IgD-negative memory B cell (primary cell): Measurements from ENCODE around the gene FBXL20. TPM values are rescaled to one million over a fixed set of nuclear protein-coding genes. Genes with fewer than 3 reads are reported as not detected.

Experiments
- H3K27ac Mint-ChIP-seq, 3 donors: one replicate each; pipeline ENCODE4 v1.8.0; 2020 to 2022; ENCODE audit warnings: mild to moderate bottlenecking in 3 of 3, mixed read lengths in 3 of 3, moderate library complexity in 1 of 3
- H3K27me3 Mint-ChIP-seq: one replicate; pipeline ENCODE4 v1.8.0; 2021; ENCODE audit warnings: mixed read lengths
- H3K36me3 Mint-ChIP-seq: one replicate; pipeline ENCODE4 v1.8.0; 2020; ENCODE audit warnings: mild to moderate bottlenecking, mixed read lengths
- H3K4me1 Mint-ChIP-seq, 3 donors: one replicate each; pipeline ENCODE4 v1.8.0; 2020 to 2022; ENCODE audit warnings: mixed read lengths in 3 of 3, mild to moderate bottlenecking in 1 of 3
- H3K4me3 Mint-ChIP-seq, 4 donors: one replicate each; pipeline ENCODE4 v1.8.0; 2020 to 2022; ENCODE audit warnings: mild to moderate bottlenecking in 4 of 4, mixed read lengths in 4 of 4, moderate library complexity in 3 of 4
- H3K9me3 Mint-ChIP-seq, 3 donors: one replicate each; pipeline ENCODE4 v1.8.0; 2020 to 2021; ENCODE audit warnings: mixed read lengths in 3 of 3, mild to moderate bottlenecking in 1 of 3
- polyA plus RNA-seq: library from polyadenylated mRNA; unstranded; fragments of 300-500 nt; fragmentation: Illumina TruSeq; gene quantifications from one replicate; pipeline ENCODE4 v1.2.3, GENCODE V29; 2021

Gene FBXL20
- polyA plus RNA-seq, 1 donor from 2014 or later = 5.0 TPM

DNA sequence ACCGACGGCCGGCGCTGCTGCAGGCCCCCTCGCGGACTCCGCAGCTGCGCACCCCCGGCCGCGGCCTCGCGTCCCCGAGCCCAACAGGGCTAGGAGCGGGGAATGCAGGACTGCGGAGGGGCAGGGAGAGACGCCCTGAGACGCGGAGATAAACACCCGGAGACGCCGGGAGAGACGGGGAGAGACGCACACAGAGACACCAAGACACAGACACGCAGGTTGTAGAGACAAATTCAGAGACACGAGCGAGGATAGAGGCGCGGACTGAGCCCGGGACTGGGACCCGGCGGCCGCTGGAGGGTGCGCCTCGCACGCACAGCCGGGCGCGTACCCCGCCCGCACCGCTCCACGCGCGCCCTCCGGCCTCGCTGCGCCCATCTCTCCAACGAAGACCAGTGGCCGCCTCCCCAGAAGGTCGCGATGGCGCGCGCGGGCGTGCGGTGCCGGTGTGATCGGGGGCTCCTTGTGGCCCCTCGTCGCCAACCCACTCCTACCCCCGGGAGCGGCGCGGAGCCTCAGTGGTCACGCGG, 176.6 kb downstream of the FBXL20 start:
- no peak overlapping the region for H3K27ac Mint-ChIP-seq
- peaks cover 0 to 2% (median 0%) of the 10 kb centered on the region in 3 donors for H3K9me3 Mint-ChIP-seq
- peaks cover 5 to 9% (median 6%) of the 10 kb centered on the region in 3 donors for H3K4me1 Mint-ChIP-seq
- H3K36me3 Mint-ChIP-seq = no peaks in the 10 kb centered on the region
- peaks cover 36% of the 10 kb centered on the region for H3K27me3 Mint-ChIP-seq
- H3K4me3 Mint-ChIP-seq = peak overlapping the region; percentile 54 to 92 (median 69)

DNA sequence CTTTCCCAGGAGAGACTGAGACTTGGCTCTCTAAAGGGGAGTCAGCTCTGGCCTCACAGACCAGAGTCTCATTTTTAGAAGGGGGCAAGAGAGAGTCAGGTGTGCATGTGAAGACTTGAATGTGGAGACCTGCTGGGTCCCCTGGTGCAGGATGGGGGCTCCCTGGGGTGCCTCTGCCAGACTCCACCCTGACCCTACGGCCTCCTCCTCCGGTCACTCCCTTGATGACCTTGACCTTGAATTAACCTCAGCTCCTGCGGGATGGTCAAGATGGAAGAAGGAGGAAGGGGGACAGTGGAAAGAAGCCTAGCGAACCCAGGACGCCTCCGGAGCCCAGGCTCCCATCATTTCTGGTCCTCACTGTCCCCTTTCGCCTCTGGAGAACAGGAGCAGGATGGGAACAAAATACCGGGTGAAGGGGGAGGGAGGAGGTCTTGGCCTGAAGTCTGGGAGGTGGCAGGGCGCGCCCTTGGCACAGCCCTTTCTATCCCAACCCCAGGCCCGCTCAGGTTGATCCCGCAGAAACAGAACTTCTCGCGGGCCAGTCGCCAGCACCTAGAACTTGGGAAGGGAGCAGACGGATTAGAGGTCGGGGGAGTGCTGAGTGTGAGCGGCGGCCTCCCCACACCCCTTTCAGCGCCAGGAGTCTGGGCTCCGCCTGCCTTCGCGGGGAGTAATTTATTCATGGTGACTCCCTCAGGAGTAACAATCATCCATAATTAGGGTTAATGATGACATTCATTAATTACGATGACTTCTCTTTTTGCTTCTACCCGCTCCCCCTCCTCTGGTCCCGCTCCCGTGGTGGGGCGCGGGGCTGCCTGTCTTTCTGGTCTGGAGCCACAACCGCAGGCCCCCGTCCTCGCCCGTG, 177.3 kb downstream of the FBXL20 start:
- Mint-ChIP-seq H3K27ac (peak overlapping the region in 1 of 3 donors; percentile 25), H3K4me1 (peaks cover 4 to 6% (median 5%) of the 10 kb centered on the region in 3 donors), H3K27me3 (peaks cover 31% of the 10 kb centered on the region), H3K4me3 (peak overlapping the region in 2 of 4 donors; percentile 54 to 71), H3K9me3 (peaks cover 0 to 2% (median 0%) of the 10 kb centered on the region in 3 donors), H3K36me3 (no peaks in the 10 kb centered on the region)

DNA sequence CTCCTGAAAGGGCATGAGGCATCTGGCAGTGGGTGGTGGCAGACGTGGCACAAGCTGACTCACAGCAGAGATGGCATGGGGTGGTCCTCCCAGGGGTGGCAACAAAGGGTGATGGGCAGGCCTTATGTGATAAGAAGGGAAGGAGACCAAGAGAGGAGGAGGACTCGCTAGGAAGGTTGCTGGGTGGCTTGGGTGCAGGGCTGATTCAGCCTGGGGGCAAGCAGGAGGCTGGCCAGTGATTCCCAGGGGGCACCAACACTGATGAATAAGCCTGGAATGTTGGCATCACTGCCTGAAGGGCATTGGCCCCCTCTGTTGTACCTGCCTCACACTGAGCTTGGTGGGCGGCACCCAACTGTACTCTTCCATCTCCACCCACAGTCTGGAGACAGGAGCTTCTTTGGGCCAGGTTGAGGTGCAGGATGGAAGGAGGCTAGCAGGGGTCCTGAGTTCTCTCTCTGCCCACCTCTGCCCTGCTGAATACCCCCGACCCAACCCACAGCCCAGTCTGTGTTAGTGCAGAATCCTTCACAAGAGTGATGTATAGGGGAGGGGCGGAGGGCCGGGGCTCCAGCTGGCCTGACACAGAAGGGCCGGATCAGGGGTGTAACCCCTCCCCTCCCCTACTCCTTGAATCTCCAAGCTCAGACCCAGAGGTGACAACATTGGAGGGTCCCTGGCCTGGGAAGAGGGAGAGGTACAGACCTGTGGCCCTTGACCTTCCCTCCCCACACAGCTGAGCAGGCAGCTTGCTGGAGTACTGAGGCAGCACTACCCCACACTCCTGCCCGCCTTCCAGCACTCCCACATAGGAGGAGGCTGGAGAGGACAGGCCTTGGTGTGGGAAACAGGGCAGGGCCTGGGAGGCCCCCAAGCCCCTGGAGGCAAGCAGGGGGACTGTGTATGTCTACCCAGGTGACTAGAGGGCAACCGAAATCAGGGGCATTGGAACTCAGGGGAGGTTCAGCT, 178.3 kb downstream of the FBXL20 start:
- Mint-ChIP-seq H3K4me3 (peak overlapping the region in 2 of 4 donors; percentile 28 to 54), H3K27ac (peak overlapping the region in 1 of 3 donors; percentile 25), H3K4me1 (peaks cover 5 to 9% (median 5%) of the 10 kb centered on the region in 3 donors), H3K9me3 (peaks cover 0 to 2% (median 0%) of the 10 kb centered on the region in 3 donors), H3K36me3 (no peaks in the 10 kb centered on the region), H3K27me3 (peaks cover 29% of the 10 kb centered on the region)

DNA sequence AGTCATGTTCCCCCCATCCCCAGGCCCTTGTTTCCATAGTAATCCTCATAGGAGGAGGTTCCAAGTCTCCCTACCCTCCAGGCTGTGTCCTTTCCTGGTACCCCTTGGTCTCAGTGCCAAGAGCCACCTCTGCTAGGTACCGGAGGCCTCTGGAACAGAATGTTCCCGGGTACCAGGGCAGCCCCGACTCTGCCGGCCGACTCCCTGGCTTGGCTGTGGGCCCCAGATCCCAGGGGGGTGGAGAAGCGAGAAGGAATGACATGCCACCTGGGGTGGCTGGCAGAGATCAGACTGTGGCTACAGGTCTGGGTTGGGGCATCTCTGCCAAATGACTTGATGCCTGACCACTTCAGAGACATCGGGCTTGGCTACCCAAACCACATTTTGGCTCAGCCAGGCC, 179.3 kb downstream of the FBXL20 start:
- Mint-ChIP-seq H3K4me1 (peaks cover 5 to 9% (median 5%) of the 10 kb centered on the region in 3 donors), H3K4me3 (peak overlapping the region in 1 of 4 donors; percentile 17), H3K36me3 (no peaks in the 10 kb centered on the region), H3K27me3 (peaks cover 21% of the 10 kb centered on the region), H3K27ac (no peak overlapping the region), H3K9me3 (peaks cover 0 to 2% (median 0%) of the 10 kb centered on the region in 3 donors)

DNA sequence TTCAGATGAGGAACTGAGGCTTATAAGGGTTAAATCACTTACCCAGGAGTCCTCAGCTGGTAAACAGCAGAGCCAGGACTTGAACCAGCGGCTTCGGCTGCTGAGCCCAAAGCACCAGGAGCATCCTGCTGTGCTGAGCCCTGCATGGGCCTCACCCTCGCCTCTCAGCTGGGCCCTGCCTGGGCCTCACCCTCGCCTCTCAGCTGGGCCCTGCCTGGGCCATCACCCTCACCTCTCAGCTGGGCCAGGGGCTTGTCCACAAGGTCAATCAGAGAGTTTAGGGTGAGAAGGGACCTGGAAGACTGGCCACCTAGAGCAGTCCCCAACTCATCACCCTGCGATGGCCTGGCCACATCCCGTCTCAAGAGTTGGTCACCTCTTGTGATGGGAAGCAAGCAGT, 179.9 kb downstream of the FBXL20 start:
- no peaks in the 10 kb centered on the region for H3K36me3 Mint-ChIP-seq
- no peak overlapping the region for H3K27ac Mint-ChIP-seq
- no peak overlapping the region for H3K4me3 Mint-ChIP-seq
- peaks cover 5 to 9% (median 5%) of the 10 kb centered on the region in 3 donors for H3K4me1 Mint-ChIP-seq
- peaks cover 0 to 2% (median 0%) of the 10 kb centered on the region in 3 donors for H3K9me3 Mint-ChIP-seq
- peaks cover 23% of the 10 kb centered on the region for H3K27me3 Mint-ChIP-seq

DNA sequence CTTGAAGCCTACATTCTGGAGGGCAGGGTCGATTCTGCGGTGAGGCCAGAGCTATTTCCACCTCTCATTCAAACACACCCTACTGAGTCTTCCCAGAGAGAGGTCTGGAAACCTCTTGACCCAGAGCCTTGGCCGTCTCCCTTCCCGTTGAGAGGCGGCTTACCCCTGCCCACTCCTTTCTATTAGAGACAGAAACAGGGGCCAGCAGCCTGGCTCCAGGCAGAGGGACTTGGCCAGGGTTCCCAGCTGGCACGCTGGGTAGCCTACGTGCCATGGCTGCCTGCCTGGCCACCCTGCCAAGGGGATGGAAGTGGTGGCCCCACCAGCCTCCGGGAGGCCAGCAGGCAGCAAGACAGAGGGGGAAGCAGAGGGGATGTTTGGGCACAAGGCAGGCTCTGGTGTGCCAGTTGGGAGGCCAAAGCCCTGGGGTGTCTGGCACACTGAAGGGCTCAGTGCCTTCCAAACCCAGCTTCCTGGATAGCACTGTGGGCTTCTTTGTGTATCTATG, 181.7 kb downstream of the FBXL20 start:
- Mint-ChIP-seq H3K9me3 (no peaks in the 10 kb centered on the region), H3K4me1 (peaks cover 0 to 4% (median 3%) of the 10 kb centered on the region in 3 donors), H3K27me3 (peaks cover 21% of the 10 kb centered on the region)

DNA sequence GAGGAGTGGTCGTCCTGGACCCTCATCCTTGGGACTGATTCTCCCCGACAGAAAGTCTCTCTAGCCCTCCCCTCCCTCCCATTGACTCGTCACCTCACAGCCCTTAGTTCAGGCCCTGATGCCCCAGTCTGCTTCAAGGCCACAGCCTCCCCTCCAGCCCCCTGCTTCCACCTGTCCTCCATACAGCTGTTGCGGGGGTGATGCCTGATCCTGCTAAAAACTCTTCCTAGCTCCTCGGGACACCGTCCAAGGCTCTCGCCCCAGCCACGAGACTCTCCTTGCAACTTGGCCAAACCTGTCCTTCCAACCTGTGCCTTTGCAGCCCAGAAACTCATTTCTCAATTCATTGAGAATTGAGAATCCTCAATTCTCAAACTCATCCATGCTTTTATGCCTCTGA, 182.5 kb downstream of the FBXL20 start:
- Mint-ChIP-seq H3K4me3 (no peak overlapping the region), H3K27ac (peak overlapping the region in 1 of 3 donors; percentile 80), H3K27me3 (peaks cover 20% of the 10 kb centered on the region)

More for the DNA sequence above, 181.7 kb downstream of the FBXL20 start:
- Mint-ChIP-seq H3K36me3 (no peaks in the 10 kb centered on the region), H3K27ac (peak overlapping the region in 1 of 3 donors; percentile 80), H3K4me3 (no peak overlapping the region)

DNA sequence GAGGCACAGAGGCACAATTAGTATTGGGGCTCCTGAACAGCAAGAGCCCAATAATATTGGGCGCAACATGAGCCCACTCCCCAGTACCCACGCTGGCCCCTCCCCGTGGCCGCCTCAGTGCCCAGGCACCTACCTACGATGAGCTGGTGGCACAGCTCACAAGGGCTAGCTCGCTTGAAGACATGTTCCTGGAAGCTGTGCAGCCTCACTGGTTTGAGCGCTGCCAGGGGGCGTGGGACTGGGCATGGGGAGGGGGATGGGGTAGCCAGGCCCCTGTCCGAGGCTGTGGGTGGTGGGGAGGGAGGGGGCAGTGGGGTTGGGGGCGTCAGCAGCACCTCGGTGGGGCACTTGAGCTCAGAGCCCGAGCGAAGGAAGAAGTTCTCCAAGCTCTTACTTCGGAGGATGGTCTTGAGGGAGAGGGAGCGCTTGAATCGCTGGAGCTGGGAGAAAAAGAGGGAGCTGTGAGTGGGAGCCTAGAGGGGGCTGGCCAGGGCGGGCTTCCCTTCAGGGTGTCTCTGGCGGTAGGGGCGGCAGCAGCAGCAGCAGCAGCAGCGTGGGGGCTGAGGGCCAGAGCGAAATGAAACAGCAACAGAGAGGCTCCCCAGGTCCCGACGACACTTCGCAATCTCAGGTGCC, 183.6 kb downstream of the FBXL20 start:
- no peaks in the 10 kb centered on the region for H3K36me3 Mint-ChIP-seq
- H3K9me3 Mint-ChIP-seq = no peaks in the 10 kb centered on the region
- no peak overlapping the region for H3K27ac Mint-ChIP-seq
- H3K27me3 Mint-ChIP-seq = peaks cover 20% of the 10 kb centered on the region
- H3K4me3 Mint-ChIP-seq = no peak overlapping the region
- peaks cover 0 to 4% (median 1%) of the 10 kb centered on the region in 3 donors for H3K4me1 Mint-ChIP-seq

More for the DNA sequence above, 182.5 kb downstream of the FBXL20 start:
- Mint-ChIP-seq H3K4me1 (peaks cover 0 to 4% (median 3%) of the 10 kb centered on the region in 3 donors), H3K36me3 (no peaks in the 10 kb centered on the region), H3K9me3 (no peaks in the 10 kb centered on the region)

DNA sequence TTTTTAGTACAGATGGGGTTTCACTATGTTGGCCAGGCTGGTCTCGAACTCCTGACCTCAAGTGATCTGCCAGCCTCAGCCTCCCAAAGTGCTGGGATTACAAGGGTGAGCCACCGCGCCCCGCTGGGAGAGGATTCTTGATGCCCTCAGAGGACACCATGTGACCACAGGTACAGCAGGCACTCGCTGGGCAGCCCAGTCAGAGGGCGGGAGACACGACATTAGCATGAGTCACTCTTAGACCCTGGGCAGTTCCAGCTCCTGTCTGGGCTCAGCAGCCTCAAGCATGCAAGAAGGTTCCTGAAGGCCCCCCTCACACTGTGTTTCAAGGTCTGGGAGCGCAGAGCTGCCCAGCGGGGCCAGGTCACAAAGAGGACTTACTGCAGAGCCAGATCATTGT, 187.6 kb downstream of the FBXL20 start:
- Mint-ChIP-seq H3K4me3 (no peak overlapping the region), H3K36me3 (no peaks in the 10 kb centered on the region), H3K9me3 (no peaks in the 10 kb centered on the region), H3K4me1 (peaks cover 5 to 8% (median 7%) of the 10 kb centered on the region in 3 donors), H3K27me3 (peaks cover 23% of the 10 kb centered on the region), H3K27ac (no peak overlapping the region)

DNA sequence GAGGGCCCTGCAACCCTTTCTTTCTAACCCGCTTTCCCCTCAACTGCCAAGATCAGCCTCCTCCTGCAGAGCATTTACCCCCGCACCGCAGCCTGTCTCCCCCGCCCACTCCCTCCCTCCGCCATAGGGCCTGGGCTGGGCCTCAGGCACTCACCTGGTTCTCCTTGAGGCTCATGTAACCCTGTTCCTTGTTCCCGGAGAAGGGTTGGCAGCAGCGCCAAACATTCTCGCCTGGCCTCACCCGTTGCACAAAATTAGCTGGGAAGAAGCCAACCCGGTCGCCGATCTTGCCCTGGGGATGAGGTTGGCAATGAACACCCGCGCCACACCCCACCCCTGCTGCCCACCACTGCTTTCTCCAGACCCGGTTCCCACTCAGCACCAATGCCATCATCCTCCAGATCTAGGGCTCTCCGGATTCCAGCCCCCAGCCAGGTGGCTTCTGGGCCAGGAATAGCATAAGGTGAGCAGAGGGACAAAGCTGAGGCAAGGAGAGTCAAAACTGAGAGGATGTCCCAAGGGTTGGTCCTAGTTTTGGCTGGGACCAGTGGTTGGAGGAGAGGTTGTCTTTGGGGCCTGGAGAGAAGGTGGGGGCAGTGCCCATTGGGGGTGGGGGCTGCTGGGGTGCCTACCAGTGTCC, 188.5 kb downstream of the FBXL20 start:
- Mint-ChIP-seq H3K36me3 (no peaks in the 10 kb centered on the region), H3K9me3 (no peaks in the 10 kb centered on the region), H3K27me3 (peaks cover 23% of the 10 kb centered on the region), H3K4me3 (no peak overlapping the region), H3K4me1 (peaks cover 10 to 16% (median 13%) of the 10 kb centered on the region in 3 donors), H3K27ac (no peak overlapping the region)

DNA sequence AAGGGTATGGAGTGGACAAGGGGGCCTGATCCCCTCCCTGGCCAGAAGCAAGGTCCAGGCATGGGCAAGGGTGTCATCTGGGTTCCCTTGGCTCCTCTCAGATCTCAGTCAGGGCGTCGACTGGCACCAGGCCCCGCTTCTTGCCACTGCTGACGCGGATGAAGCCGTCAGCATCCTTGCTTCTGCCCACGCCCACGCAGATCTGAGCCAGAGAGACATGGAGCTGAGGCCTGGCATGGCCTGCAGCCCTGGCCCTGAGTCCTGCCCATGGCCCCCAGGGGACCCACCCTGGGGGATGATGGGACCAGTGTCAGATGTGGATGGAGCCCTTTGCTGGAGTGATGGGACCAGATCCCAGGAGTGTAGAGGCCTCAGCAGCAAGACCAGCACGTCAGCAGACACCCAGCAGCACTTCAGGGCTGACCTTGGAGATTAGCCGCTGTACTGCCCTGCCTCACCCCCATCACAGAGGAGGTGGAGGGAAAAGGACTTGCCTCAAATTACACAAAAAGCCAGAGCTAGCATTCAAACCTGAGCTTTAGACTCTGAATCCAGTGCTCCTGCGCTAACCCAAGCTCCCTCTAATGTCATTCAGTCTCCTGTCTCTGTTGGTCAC, 189.1 kb downstream of the FBXL20 start:
- H3K4me3 Mint-ChIP-seq = peak overlapping the region in 1 of 4 donors; percentile 63
- no peak overlapping the region for H3K27ac Mint-ChIP-seq
- H3K9me3 Mint-ChIP-seq = no peaks in the 10 kb centered on the region
- H3K27me3 Mint-ChIP-seq = peaks cover 23% of the 10 kb centered on the region
- peaks cover 11 to 17% (median 14%) of the 10 kb centered on the region in 3 donors for H3K4me1 Mint-ChIP-seq
- H3K36me3 Mint-ChIP-seq = no peaks in the 10 kb centered on the region

DNA sequence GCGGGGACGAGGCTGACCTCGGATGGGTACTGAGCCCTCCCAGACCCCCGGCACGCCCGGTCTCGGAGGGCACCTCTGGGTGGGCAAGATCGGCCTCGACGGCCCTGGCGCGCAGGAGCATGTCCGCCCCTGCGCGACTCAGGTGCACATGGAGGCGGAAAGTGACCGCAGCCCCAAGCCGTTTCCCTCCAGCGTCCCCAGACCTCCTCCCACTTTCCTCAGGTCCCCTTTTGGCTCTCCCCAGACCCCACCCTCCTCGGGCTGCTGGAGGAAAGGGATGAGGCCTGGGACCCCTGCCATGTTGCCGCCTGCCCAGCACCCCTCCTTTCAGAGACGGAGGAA, 191.4 kb downstream of the FBXL20 start:
- H3K4me3 Mint-ChIP-seq = peak overlapping the region in 3 of 4 donors; percentile 26 to 90 (median 78)
- peaks cover 14% of the 10 kb centered on the region for H3K27me3 Mint-ChIP-seq
- no peaks in the 10 kb centered on the region for H3K36me3 Mint-ChIP-seq
- H3K4me1 Mint-ChIP-seq = peaks cover 15 to 23% (median 20%) of the 10 kb centered on the region in 3 donors
- no peaks in the 10 kb centered on the region for H3K9me3 Mint-ChIP-seq
- H3K27ac Mint-ChIP-seq = no peak overlapping the region

DNA sequence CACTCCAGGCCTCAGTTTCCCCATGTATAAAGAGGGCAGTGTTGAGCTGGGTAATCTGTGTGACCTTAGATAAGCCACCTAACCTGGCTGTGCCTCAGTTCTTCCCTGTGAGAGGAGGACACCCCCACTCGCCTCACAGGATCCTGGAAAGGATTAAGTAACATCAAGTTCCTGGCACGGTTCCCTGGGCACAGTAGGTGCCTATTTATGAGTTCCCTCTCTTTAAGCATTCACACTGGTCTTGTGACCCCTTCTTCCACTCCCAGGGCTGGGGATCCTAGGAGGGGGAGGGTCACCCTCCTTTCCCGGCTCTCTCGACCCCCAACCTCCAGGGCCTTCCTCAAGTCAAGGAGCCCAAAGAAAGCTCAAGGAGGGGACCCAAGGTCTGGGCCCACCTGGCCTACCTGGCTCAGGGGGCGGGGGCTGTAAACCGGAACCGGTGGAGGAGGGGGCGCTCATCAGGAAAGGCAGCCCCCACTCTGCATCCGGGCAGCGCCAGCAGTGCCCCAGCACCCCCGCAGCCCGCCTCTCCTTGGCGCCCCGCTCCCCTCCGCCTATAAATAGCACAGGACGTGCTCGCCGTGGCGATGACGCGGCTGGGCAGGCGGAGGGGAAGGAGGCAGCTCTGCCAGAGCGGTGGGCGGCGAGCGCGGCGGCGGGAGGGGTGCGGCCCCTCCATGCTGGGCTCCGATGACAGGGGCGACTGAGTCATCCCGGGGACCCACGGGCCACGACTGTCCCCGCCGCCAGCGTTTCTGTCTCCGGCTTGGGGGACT, 191.9 kb downstream of the FBXL20 start:
- H3K9me3 Mint-ChIP-seq = no peaks in the 10 kb centered on the region
- H3K4me3 Mint-ChIP-seq = peak overlapping the region; percentile 34 to 90 (median 72)
- peaks cover 15 to 23% (median 20%) of the 10 kb centered on the region in 3 donors for H3K4me1 Mint-ChIP-seq
- H3K27me3 Mint-ChIP-seq = peaks cover 14% of the 10 kb centered on the region
- H3K27ac Mint-ChIP-seq = peak overlapping the region; percentile 4 to 90 (median 10)
- no peaks in the 10 kb centered on the region for H3K36me3 Mint-ChIP-seq
